Left colon (tissue), 2 donors: ENCODE measurements around the gene TMEM217. TPM values are rescaled to one million over a fixed set of nuclear protein-coding genes. Genes with fewer than 3 reads are reported as not detected.

Experiments used
- ATAC-seq: fragments of 200-7000 bp; cut with Tn5 transposase; one replicate; pipeline ENCODE4 v1.9.1; 2020; ENCODE audit warnings: mild to moderate bottlenecking, moderate library complexity
- DNase-seq, 2 donors: peaks; one replicate each; pipeline ENCODE4 v3.0.0-alpha.2; 2020
- intact Hi-C, 2 donors: fragments of 100-400 bp; cut with DNase I in 1 of 2; cut with micrococcal nuclease in 1 of 2; formaldehyde crosslinking; loops; one replicate each; pipeline versions ENCODE4 v1.11.2 to v1.14.0; 2022; cut with DNase I, micrococcal nuclease
- total RNA-seq, 2 donors: library from RNA; stranded (reverse); fragmentation: NEBNext Ultra II Directional; extraction: Animal tissue kit (Norgen Biotek cat#: 25700); gene quantifications; one replicate each; pipeline ENCODE4 v1.2.1, GENCODE V29; 2021
- donor health status: DM: no; HTN: no; CAD: no.
- donor health status: DM: yes; HTN: yes; CAD: no.

The TMEM217 gene
- total RNA-seq, 2 donors from 2014 or later = 1.4 to 4.0 TPM

- DNase-seq (no peak), ATAC-seq (no peak)
- intact Hi-C loops = no loop called here
These were observed 25.3 kb upstream of the TMEM217 start for GRCh38 chr6:37283268-37283667.

GRCh38 chr6:37282371-37282770, 24.4 kb upstream of the TMEM217 start:
- intact Hi-C loops = no loop called here
- no peak for ATAC-seq
- DNase-seq = no peak

- no peak for ATAC-seq
- intact Hi-C loops = no loop called here
These were observed 22.4 kb upstream of the TMEM217 start for GRCh38 chr6:37280162-37280887.

GRCh38 chr6:37279366-37280134, 21.6 kb upstream of the TMEM217 start:
- ATAC-seq (no peak), DNase-seq (no peak)
- intact Hi-C loops = no loop called here

More at GRCh38 chr6:37280162-37280887, 22.4 kb upstream of the TMEM217 start:
- no peak for DNase-seq

- DNase-seq = no peak
- intact Hi-C loops = no loop called here
- no peak for ATAC-seq
These were observed 19.1 kb upstream of the TMEM217 start for GRCh38 chr6:37277001-37277409.

GRCh38 chr6:37275350-37275749, 17.4 kb upstream of the TMEM217 start:
- ATAC-seq (no peak), DNase-seq (no peak)
- intact Hi-C loops = no loop called here

GRCh38 chr6:37273690-37274089, 15.7 kb upstream of the TMEM217 start:
- no peak for DNase-seq
- intact Hi-C loops = no loop called here
- peak; percentile 47 for ATAC-seq

- intact Hi-C loops = no loop called here
- no peak for DNase-seq
These were observed 15.1 kb upstream of the TMEM217 start for GRCh38 chr6:37272834-37273566.

GRCh38 chr6:37269105-37269504, 11.2 kb upstream of the TMEM217 start:
- intact Hi-C loops = no loop called here
- DNase-seq = no peak
- no peak for ATAC-seq

More at GRCh38 chr6:37272834-37273566, 15.1 kb upstream of the TMEM217 start:
- peak; percentile 29 for ATAC-seq

GRCh38 chr6:37265860-37266259, 7.9 kb upstream of the TMEM217 start:
- no peak for ATAC-seq
- no peak for DNase-seq
- intact Hi-C loops = no loop called here

GRCh38 chr6:37265001-37265400, 7.1 kb upstream of the TMEM217 start:
- DNase-seq (no peak), ATAC-seq (no peak)
- intact Hi-C loops = no loop called here

- DNase-seq (no peak), ATAC-seq (no peak)
- intact Hi-C loops = no loop called here
These were observed 4.6 kb upstream of the TMEM217 start for GRCh38 chr6:37262446-37263026.

GRCh38 chr6:37261198-37261597, 3.3 kb upstream of the TMEM217 start:
- intact Hi-C loops = no loop called here
- ATAC-seq (no peak), DNase-seq (no peak)

GRCh38 chr6:37260444-37260843, 2.5 kb upstream of the TMEM217 start:
- DNase-seq = no peak
- intact Hi-C loops = no loop called here
- no peak for ATAC-seq

- no peak for DNase-seq
- intact Hi-C loops = no loop called here
- ATAC-seq = no peak
These were observed 2.1 kb upstream of the TMEM217 start for GRCh38 chr6:37260040-37260439.

GRCh38 chr6:37259191-37259590, 1.2 kb upstream of the TMEM217 start:
- intact Hi-C loops = no loop called here
- ATAC-seq (no peak), DNase-seq (no peak)

- intact Hi-C loops = no loop called here
- DNase-seq (no peak), ATAC-seq (no peak)
These were observed 611 bp upstream of the TMEM217 start for GRCh38 chr6:37258405-37259105.

GRCh38 chr6:37257320-37257633, 667 bp downstream of the TMEM217 start:
- ATAC-seq = peak; percentile 6
- intact Hi-C loops = no loop called here
- DNase-seq = no peak
